GM12878 (cell line): ENCODE results near the gene C10orf71. TPM values are rescaled to one million over a fixed set of nuclear protein-coding genes. Genes with fewer than 3 reads are reported as not detected.

ENCODE experiments used
- ATAC-seq: fragments of 200-7000 bp; cut with Tn5 transposase; 3 replicates; pipeline ENCODE4 v1.9.1; 2020; ENCODE audit warnings: mild to moderate bottlenecking, moderate library complexity
- BruUV-seq: library from RNA; stranded (reverse); fragments of 400-500 nt; replicated peaks from 2 replicates; lab custom pipeline; 2021; lab: Mats Ljungman, UMichigan
- CTCF ChIA-PET: fragments of 300-600 bp; sonication (Branson Sonifier 250); formaldehyde crosslinking; extraction: SDS; loops from one replicate; lab custom pipeline; 2021; ENCODE audit warnings: inconsistent platforms; lab: Yijun Ruan, JAX
- POLR2A ChIA-PET: fragments of 350-600 bp; formaldehyde crosslinking; extraction: SDS; loops from one replicate; lab custom pipeline; 2021; ENCODE audit warnings: inconsistent platforms; lab: Charles Lee
- RAD21 ChIA-PET: fragments of 300-600 bp; sonication (Branson Sonifier 250); formaldehyde crosslinking; loops from one replicate; lab custom pipeline; 2023; ENCODE audit warnings: antibody characterized with exemption; ENCODE audit not compliant: unreplicated experiment; lab: Charles Lee
- SMC1A ChIA-PET: fragments of 300-600 bp; sonication (Branson Sonifier 250); formaldehyde crosslinking; loops from one replicate; lab custom pipeline; 2023; ENCODE audit not compliant: unreplicated experiment, uncharacterized antibody; lab: Charles Lee
- DNase-seq: peaks from one replicate; pipeline ENCODE4 v3.0.0-alpha.2; 2011; ENCODE audit warnings: low read depth, low spot score
- FAIRE-seq: peaks from 3 replicates; lab custom pipeline; 2011; peaks lifted over from hg19 to GRCh38; lab: Jason Lieb, UNC
- H2AFZ ChIP-seq: 2 replicates; pipeline ENCODE4 v1.6.0; 2011; ENCODE audit warnings: low read depth, low read length, control low read depth; ENCODE audit not compliant: control insufficient read depth
- H3K27ac ChIP-seq: 2 replicates; pipeline ENCODE4 v1.5.1; 2011; ENCODE audit warnings: control low read depth; ENCODE audit not compliant: control insufficient read depth, insufficient read depth
- H3K27me3 ChIP-seq, 2 experiments: replicated peaks in 1 of 2; 2 replicates each; pipeline versions ENCODE4 v1.6.0 to v1.6.1; 2011; ENCODE audit warnings: low read length in 1 of 2; ENCODE audit not compliant: control insufficient read depth in 2 of 2, insufficient read depth in 2 of 2
- H3K36me3 ChIP-seq, 2 experiments: 2 replicates each; pipeline ENCODE4 v1.5.1; 2011; ENCODE audit warnings: low read length in 1 of 2; ENCODE audit not compliant: control insufficient read depth in 2 of 2, insufficient read depth in 2 of 2
- H3K4me1 ChIP-seq: 2 replicates; pipeline ENCODE4 v1.6.1; 2011; ENCODE audit warnings: mild to moderate bottlenecking, low read length, moderate library complexity, mixed read lengths; ENCODE audit not compliant: control insufficient read depth, insufficient read depth
- H3K4me2 ChIP-seq: 2 replicates; pipeline ENCODE4 v1.6.0; 2011; ENCODE audit warnings: control low read depth; ENCODE audit not compliant: control insufficient read depth, insufficient read depth
- H3K4me3 ChIP-seq: fragments of 200-600 bp; sonication (generic); 2 replicates; pipeline ENCODE4 v1.5.1; 2016
- H3K79me2 ChIP-seq: 2 replicates; pipeline ENCODE4 v1.6.0; 2011; ENCODE audit warnings: low read length; ENCODE audit not compliant: control insufficient read depth, insufficient read depth
- H3K9ac ChIP-seq: 2 replicates; pipeline ENCODE4 v1.8.0; 2011; ENCODE audit warnings: low read length, control low read depth, mixed read lengths; ENCODE audit not compliant: control insufficient read depth, insufficient read depth
- H3K9me3 ChIP-seq: replicated peaks from 3 replicates; pipeline ENCODE4 v1.5.1; 2011; ENCODE audit warnings: mild to moderate bottlenecking, low read length; ENCODE audit not compliant: control insufficient read depth, insufficient read depth
- H4K20me1 ChIP-seq: 2 replicates; pipeline ENCODE4 v1.6.0; 2011; ENCODE audit not compliant: control insufficient read depth, insufficient read depth
- CHD2 ChIP-seq: IDR thresholded peaks from 2 replicates; pipeline ENCODE4 v1.6.1; 2011; ENCODE audit warnings: low read depth, low read length, improper control_type of control experiment, borderline replicate concordance
- ETV6 ChIP-seq, 2 experiments: fragments of 450-650 bp in 1 of 2; IDR thresholded peaks in 1 of 2; conservative IDR thresholded peaks in 1 of 2; 2 replicates each; pipeline ENCODE4 v1.6.1; 2014; ENCODE audit warnings: antibody characterized with exemption in 1 of 2, borderline replicate concordance in 1 of 2, low read depth in 1 of 2, mild to moderate bottlenecking in 1 of 2, moderate library complexity in 1 of 2
- IKZF2 ChIP-seq, 2 experiments: fragments of 450-650 bp; IDR thresholded peaks; 2 replicates each; pipeline ENCODE4 v1.6.1; 2017; ENCODE audit warnings: mild to moderate bottlenecking in 2 of 2, moderate library complexity in 2 of 2
- MYB ChIP-seq: fragments of 150-350 bp; IDR thresholded peaks from 2 replicates; pipeline ENCODE4 v1.6.1; 2014; ENCODE audit warnings: mild to moderate bottlenecking, low read depth, low read length, borderline replicate concordance
- POLR2AphosphoS2 ChIP-seq: IDR thresholded peaks from 2 replicates; pipeline ENCODE4 v1.6.1; 2011; ENCODE audit warnings: low read depth, mild to moderate bottlenecking, low read length, improper control_type of control experiment, moderate library complexity
- RAD21 ChIP-seq: IDR thresholded peaks from 2 replicates; pipeline ENCODE4 v1.6.1; 2011; ENCODE audit warnings: mild to moderate bottlenecking, low read depth, low read length, moderate library complexity; ENCODE audit not compliant: insufficient read depth
- RUNX3 ChIP-seq: IDR thresholded peaks from 2 replicates; pipeline ENCODE4 v1.6.1; 2012; ENCODE audit warnings: low read length, inconsistent platforms
- ZSCAN29 ChIP-seq: fragments of 450-650 bp; IDR thresholded peaks from 2 replicates; pipeline ENCODE4 v1.6.1; 2017; ENCODE audit warnings: mild to moderate bottlenecking, moderate library complexity
- WGBS: methylation state at CpG from one replicate; pipeline ENCODE4 v1.1.6; 2016; ENCODE audit warnings: low lambda C conversion rate; ENCODE audit not compliant: insufficient replicate concordance, insufficient coverage; ENCODE audit errors: missing lambda C conversion rate; 5-methylcytosine and 5-hydroxymethylcytosine counted together
- in situ Hi-C: fragments of 300-500 bp; cut with MboI; formaldehyde crosslinking; loops from 9 replicates; pipeline ENCODE4 v1.14.3; 2018; ENCODE audit warnings: mixed read lengths
- intact Hi-C: fragments of 100-400 bp; cut with micrococcal nuclease; formaldehyde crosslinking; loops from one replicate; pipeline ENCODE4 v1.14.2; 2022; ENCODE audit not compliant: unreplicated experiment
- polyA plus RNA-seq, 11 experiments: library from polyadenylated mRNA; depleted of rRNA in 4 of 11; unstranded in 6 of 11; stranded (reverse) in 5 of 11; fragments of >200 nt; fragmentation: Nextera tagmentation in 4 of 11; fragmentation: Illumina TruSeq in 1 of 11; extraction: Ambion mirVana in 4 of 11; extraction: Trizol in 1 of 11; gene quantifications; 1 replicate in 1 of 11; 2 replicates in 10 of 11; pipeline versions ENCODE4 v1.2.1 to v1.2.3, GENCODE V29; 2011 to 2016; ENCODE audit warnings: inconsistent platforms in 2 of 11, missing spikeins in 2 of 11, low read depth in 1 of 11
- total RNA-seq, 4 experiments: library from RNA; depleted of rRNA in 3 of 4; stranded (reverse); fragments of >200 nt in 3 of 4; fragmentation: Illumina TruSeq in 1 of 4; extraction: Trizol in 1 of 4; gene quantifications; 2 replicates each; pipeline versions ENCODE4 v1.2.1 to v1.2.3, GENCODE V29; 2013 to 2021
- TF ChIP-seq, protein P1 (sequence below): fragments of 450-650 bp; IDR thresholded peaks from 2 replicates; pipeline ENCODE4 v1.6.1; 2018; ENCODE audit warnings: borderline replicate concordance, mild to moderate bottlenecking; ENCODE audit not compliant: partially characterized antibody
- TF ChIP-seq, protein P2 (sequence below): IDR thresholded peaks from 2 replicates; pipeline ENCODE4 v1.6.1; 2011; ENCODE audit warnings: low read depth, mild to moderate bottlenecking, low read length, moderate library complexity, borderline replicate concordance; ENCODE audit errors: extremely low read depth
- TF ChIP-seq, protein P3 (sequence below): IDR thresholded peaks from 2 replicates; pipeline ENCODE4 v1.6.1; 2012; ENCODE audit warnings: low read depth, low read length, improper control_type of control experiment
- TF ChIP-seq, protein P4 (sequence below): IDR thresholded peaks from 2 replicates; pipeline ENCODE4 v1.6.1; 2012; ENCODE audit warnings: low read depth, low read length, improper control_type of control experiment

Gene C10orf71
- total and polyA plus RNA-seq, 10 of the 15 experiments (the other 5 are each of a cell fraction or from before 2014, with no cell fraction given), result not detected

DNA sequence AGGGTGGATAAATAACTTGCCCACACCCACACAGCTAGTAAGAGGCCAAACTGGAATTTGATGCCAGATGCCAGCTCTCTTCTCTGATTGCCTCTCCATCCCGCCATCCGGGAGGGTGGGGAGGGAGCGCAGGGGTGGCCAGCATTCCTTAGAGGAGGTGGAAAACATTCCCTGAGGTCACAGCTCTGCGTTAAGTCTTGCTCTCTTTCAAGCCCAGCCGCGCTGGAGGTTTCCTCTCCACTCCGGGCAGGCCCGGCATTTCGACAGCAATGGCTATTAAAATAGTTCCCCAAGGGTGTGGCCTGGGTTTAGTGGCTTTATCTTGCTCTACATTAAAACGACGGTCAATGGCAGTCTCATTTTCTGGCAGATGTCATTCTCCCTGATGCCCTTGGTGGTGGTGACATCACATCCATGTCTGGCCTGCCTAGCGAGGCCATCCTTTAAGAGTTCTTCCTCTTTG is 16.1 kb upstream of the C10orf71 start (continued):
- TF ChIP-seq, protein P1, sequence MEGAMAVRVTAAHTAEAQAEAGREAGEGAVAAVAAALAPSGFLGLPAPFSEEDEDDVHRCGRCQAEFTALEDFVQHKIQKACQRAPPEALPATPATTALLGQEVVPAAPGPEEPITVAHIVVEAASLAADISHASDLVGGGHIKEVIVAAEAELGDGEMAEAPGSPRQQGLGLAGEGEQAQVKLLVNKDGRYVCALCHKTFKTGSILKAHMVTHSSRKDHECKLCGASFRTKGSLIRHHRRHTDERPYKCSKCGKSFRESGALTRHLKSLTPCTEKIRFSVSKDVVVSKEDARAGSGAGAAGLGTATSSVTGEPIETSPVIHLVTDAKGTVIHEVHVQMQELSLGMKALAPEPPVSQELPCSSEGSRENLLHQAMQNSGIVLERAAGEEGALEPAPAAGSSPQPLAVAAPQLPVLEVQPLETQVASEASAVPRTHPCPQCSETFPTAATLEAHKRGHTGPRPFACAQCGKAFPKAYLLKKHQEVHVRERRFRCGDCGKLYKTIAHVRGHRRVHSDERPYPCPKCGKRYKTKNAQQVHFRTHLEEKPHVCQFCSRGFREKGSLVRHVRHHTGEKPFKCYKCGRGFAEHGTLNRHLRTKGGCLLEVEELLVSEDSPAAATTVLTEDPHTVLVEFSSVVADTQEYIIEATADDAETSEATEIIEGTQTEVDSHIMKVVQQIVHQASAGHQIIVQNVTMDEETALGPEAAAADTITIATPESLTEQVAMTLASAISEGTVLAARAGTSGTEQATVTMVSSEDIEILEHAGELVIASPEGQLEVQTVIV, result no peak
- TF ChIP-seq, protein P2, sequence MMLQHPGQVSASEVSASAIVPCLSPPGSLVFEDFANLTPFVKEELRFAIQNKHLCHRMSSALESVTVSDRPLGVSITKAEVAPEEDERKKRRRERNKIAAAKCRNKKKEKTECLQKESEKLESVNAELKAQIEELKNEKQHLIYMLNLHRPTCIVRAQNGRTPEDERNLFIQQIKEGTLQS, result no peak
- TF ChIP-seq POLR2AphosphoS2 (no peak), ETV6 (conservative IDR thresholded peaks at IDR 0.05 in 1 of 2, IDR thresholded peaks at IDR 0.05 in 1 of 2; ENCODE audit: borderline replicate concordance in 1 of 2, low read depth in 1 of 2) (no peak)

DNA sequence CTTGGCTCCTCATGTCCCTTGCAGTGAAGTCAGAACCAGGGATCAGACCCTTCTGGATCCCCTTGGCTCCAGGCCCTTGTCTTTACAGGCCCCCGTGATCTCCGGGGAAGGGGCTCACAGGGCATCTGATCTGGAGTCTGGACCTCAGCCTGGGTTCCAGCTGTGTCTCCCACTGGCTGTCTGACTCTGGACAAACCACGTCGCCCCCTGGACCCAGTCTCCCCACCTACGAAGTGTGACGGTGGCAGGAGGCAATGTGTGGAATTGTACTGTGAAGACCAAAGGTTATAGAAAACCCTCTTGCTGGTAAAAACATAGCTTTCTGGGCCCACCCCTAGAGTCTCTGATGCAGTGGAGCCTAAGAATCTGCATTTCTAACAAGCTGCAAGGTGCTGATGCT is 15.5 kb upstream of the C10orf71 start:
- intact Hi-C loops (no loop called here), in situ Hi-C loops (no loop called here)
- BruUV-seq, result no TSS peak

More for the DNA sequence above, 15.5 kb upstream of the C10orf71 start:
- TF ChIP-seq RAD21 (no peak), ZSCAN29 (no peak), MYB (no peak), CHD2 (no peak), RUNX3 (no peak), IKZF2 (IDR thresholded peaks at IDR 0.05) (no peak)
- TF ChIP-seq, protein P3, sequence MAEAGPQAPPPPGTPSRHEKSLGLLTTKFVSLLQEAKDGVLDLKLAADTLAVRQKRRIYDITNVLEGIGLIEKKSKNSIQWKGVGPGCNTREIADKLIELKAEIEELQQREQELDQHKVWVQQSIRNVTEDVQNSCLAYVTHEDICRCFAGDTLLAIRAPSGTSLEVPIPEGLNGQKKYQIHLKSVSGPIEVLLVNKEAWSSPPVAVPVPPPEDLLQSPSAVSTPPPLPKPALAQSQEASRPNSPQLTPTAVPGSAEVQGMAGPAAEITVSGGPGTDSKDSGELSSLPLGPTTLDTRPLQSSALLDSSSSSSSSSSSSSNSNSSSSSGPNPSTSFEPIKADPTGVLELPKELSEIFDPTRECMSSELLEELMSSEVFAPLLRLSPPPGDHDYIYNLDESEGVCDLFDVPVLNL, result no peak
- TF ChIP-seq, protein P4, sequence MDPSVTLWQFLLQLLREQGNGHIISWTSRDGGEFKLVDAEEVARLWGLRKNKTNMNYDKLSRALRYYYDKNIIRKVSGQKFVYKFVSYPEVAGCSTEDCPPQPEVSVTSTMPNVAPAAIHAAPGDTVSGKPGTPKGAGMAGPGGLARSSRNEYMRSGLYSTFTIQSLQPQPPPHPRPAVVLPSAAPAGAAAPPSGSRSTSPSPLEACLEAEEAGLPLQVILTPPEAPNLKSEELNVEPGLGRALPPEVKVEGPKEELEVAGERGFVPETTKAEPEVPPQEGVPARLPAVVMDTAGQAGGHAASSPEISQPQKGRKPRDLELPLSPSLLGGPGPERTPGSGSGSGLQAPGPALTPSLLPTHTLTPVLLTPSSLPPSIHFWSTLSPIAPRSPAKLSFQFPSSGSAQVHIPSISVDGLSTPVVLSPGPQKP, result no peak
- H3K9me3 ChIP-seq, result no peaks in the 10 kb centered on the region
- no peak overlapping the region for H3K4me2 ChIP-seq
- ATAC-seq, result no peak
- ChIA-PET SMC1A (no interaction called here), CTCF (no interaction called here), RAD21 (no interaction called here), POLR2A (no interaction called here)
- no peaks in the 10 kb centered on the region for H3K79me2 ChIP-seq
- no peak overlapping the region for H3K4me3 ChIP-seq
- FAIRE-seq, result no peak
- H4K20me1 ChIP-seq, result no peaks in the 10 kb centered on the region
- no peak overlapping the region for H3K27ac ChIP-seq
- H3K4me1 ChIP-seq, result no peaks in the 10 kb centered on the region
- H3K36me3 ChIP-seq, result no peaks in the 10 kb centered on the region
- H3K27me3 ChIP-seq, result peaks cover 0 to 3% of the 10 kb centered on the region in 2 experiments; a peak in 2 of 4 replicates
- H2AFZ ChIP-seq, result no peak overlapping the region
- H3K9ac ChIP-seq, result no peak overlapping the region
- 48% methylated on average over 6 of the region's 6 CpGs for WGBS
- no peak for DNase-seq
